HEK293T (cell line): ENCODE measurements around the gene MYLK4.

ENCODE experiments used
- CTCF ChIA-PET: fragments of 350-600 bp; formaldehyde crosslinking; extraction: SDS; loops from one replicate; lab custom pipeline; 2021; ENCODE audit warnings: antibody characterized with exemption, inconsistent platforms; lab: Yijun Ruan, JAX
- POLR2A ChIA-PET: fragments of 350-600 bp; formaldehyde crosslinking; extraction: SDS; loops from one replicate; lab custom pipeline; 2020; ENCODE audit warnings: antibody characterized with exemption, inconsistent platforms; lab: Yijun Ruan, JAX
- DNase-seq: peaks from one replicate; pipeline ENCODE4 v3.0.0; 2012; ENCODE audit warnings: mixed read lengths; ENCODE audit errors: extremely low spot score
- ARNT ChIP-seq: fragments of 450-650 bp; IDR thresholded peaks from 2 replicates; pipeline ENCODE4 v1.6.1; 2017; ENCODE audit warnings: mild to moderate bottlenecking
- BHLHE40 ChIP-seq: fragments of 450-650 bp; IDR thresholded peaks from 2 replicates; pipeline ENCODE4 v1.6.1; 2016; ENCODE audit warnings: mild to moderate bottlenecking, moderate library complexity, borderline replicate concordance
- CTBP1 ChIP-seq: fragments of 450-650 bp; IDR thresholded peaks from 2 replicates; pipeline ENCODE4 v1.6.1; 2016; ENCODE audit warnings: borderline replicate concordance
- ELF4 ChIP-seq: fragments of 450-650 bp; IDR thresholded peaks from 2 replicates; pipeline ENCODE4 v1.6.1; 2017; ENCODE audit warnings: antibody characterized with exemption
- FOXA1 ChIP-seq: fragments of 450-650 bp; IDR thresholded peaks from 2 replicates; pipeline ENCODE4 v1.6.1; 2016; ENCODE audit warnings: mild to moderate bottlenecking
- FOXK2 ChIP-seq: fragments of 450-650 bp; IDR thresholded peaks from 2 replicates; pipeline ENCODE4 v1.6.1; 2016; ENCODE audit warnings: mild to moderate bottlenecking
- FOXM1 ChIP-seq: fragments of 450-650 bp; IDR thresholded peaks from 2 replicates; pipeline ENCODE4 v1.6.1; 2017; ENCODE audit warnings: mild to moderate bottlenecking, borderline replicate concordance
- HDGF ChIP-seq: fragments of 450-650 bp; IDR thresholded peaks from 2 replicates; pipeline ENCODE4 v1.6.1; 2017; ENCODE audit warnings: antibody characterized with exemption, borderline replicate concordance
- L3MBTL2 ChIP-seq: fragments of 450-650 bp; conservative IDR thresholded peaks from 2 replicates; pipeline ENCODE4 v1.6.1; 2016; ENCODE audit warnings: mild to moderate bottlenecking
- LEF1 ChIP-seq: fragments of 450-650 bp; IDR thresholded peaks from 2 replicates; pipeline ENCODE4 v1.6.1; 2017; ENCODE audit warnings: mild to moderate bottlenecking, borderline replicate concordance
- NFRKB ChIP-seq: fragments of 450-650 bp; IDR thresholded peaks from 2 replicates; pipeline ENCODE4 v1.6.1; 2016; ENCODE audit warnings: mild to moderate bottlenecking, moderate library complexity
- PKNOX1 ChIP-seq: fragments of 450-650 bp; IDR thresholded peaks from 2 replicates; pipeline ENCODE4 v1.6.1; 2016
- SP1 ChIP-seq: fragments of 450-650 bp; IDR thresholded peaks from 2 replicates; pipeline ENCODE4 v1.6.1; 2017
- SUZ12 ChIP-seq: fragments of 450-650 bp; IDR thresholded peaks from 2 replicates; pipeline ENCODE4 v1.6.1; 2016; ENCODE audit warnings: mild to moderate bottlenecking
- TARDBP ChIP-seq: fragments of 450-650 bp; IDR thresholded peaks from 2 replicates; pipeline ENCODE4 v1.6.1; 2016
- ZNF384 ChIP-seq: fragments of 450-650 bp; IDR thresholded peaks from 2 replicates; pipeline ENCODE4 v1.6.1; 2016

Gene MYLK4

DNA sequence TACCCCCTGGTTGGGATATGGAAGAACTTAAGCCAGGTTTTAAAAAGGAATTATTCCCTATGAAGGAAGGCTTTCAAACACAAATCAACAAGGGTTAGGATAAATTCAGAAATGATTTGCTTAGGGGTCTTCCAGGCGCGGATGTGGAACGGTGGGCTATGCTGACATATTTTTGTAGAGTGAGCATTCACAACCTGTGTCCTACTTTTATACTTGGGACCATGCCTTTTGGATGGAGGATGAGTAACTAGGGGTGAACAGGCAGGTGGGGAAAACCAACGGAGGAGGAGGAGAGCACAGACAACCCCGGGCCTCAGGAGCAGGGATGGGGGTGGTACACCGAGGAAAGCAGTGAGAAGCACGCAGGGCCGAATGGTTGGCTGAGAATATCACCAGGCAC is 5.9 kb downstream of the MYLK4 start:
- CTCF ChIA-PET = interaction anchor here (1.0 kb wide), 1 partner anchor 20 kb away, joined by 3 read pairs; the partner anchor contains the start of gene WRNIP1
- POLR2A ChIA-PET = no interaction called here
- no peak for DNase-seq
- TF ChIP-seq ZNF384 = no peak
- no peak for TF ChIP-seq SUZ12
- TF ChIP-seq PKNOX1 = no peak
- no peak for TF ChIP-seq CTBP1
- TF ChIP-seq TARDBP = no peak
- TF ChIP-seq LEF1 = no peak
- TF ChIP-seq SP1 = no peak
- no peak for TF ChIP-seq NFRKB
- no peak for TF ChIP-seq L3MBTL2

DNA sequence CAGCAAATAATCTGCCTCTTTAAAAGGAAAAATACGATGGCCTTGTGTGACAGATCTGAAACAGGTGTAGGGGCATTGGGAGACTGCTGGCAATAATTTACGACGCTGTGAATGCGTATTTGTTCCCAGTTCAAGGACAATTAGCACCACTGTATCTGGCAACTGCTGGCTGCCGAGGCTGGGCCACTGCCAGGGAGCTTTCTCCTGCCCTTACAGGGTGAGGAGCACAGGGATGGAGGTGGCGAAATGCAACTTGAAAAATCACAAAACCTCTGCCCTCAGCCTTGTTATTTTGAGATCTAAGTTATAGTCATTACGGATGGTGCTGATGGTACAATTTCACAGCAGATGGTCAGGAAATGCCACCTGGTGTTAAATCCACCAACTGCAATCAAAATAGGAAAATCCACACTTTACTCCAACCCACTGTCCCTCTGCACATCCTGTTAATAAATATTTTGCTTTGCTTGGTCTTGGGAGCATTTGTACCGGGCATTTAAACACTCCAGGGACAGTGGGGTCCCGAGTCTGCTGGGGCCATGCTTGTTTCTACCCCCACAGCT is 6.4 kb downstream of the MYLK4 start:
- ChIA-PET CTCF (interaction anchor here (0.7 to 1.0 kb wide), 2 partner anchors 20 to 50 kb away, joined by 3 to 4 read pairs; partner anchors contain the start of gene WRNIP1), POLR2A (no interaction called here)
- TF ChIP-seq PKNOX1 (peak; percentile 53), SUZ12 (no peak)
- no peak for DNase-seq

DNA sequence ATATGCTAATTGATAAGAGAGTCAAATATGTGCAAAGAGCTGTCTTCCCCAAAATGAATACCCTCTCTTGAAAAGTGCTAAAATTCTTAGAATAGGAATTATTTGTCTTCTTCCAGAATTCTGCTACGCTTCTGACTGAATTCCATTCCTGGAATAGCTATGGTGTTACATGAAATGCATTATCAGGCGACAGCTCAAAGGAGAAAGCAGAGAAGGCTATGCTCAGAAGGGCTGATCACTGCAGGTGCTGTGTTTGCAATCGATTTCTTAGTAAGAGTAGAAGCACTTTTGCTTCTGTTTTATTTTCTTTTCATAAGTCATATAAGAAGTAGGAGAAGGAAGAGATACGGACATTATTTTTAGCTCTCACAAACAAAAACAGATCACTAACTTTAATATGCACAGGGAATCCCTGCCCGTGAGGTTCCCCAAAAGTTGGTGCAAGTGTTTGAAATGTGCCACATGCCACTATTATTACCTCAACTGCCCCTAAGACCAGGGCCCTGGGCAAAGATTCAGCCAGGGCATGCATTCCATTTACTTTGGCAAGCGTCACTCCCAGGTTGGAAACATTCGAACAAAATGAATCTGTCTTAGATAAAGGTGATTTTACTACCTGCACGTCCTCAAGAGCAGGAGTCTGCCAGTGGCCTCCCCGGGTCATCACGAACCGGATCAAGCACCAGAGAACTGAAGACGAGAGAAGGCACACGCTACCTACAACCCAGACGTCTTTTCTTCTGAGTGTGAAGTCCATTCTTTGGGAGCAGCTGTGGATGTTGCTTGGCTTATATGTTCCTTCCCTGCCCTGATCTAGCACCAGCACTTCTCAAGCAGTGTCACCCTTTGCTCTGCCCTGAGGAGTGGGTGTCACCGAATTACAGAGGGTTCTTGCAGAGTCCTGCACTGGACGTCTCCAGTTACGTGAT is 7.2 kb downstream of the MYLK4 start:
- ChIA-PET CTCF (interaction anchor here (0.7 to 1.0 kb wide), 2 partner anchors 21 to 49 kb away, joined by 3 to 4 read pairs; partner anchors contain the start of gene WRNIP1), POLR2A (interaction anchor here (1.0 kb wide), 1 partner anchor 23 kb away, joined by 3 read pairs; no protein-coding TSS in a partner anchor)
- no peak for TF ChIP-seq TARDBP
- TF ChIP-seq FOXM1 = no peak
- no peak for TF ChIP-seq ARNT
- no peak for TF ChIP-seq HDGF
- no peak for TF ChIP-seq FOXA1
- TF ChIP-seq SP1 = no peak
- TF ChIP-seq ELF4 = no peak
- TF ChIP-seq FOXK2 = no peak
- TF ChIP-seq SUZ12 = no peak
- no peak for TF ChIP-seq CTBP1
- no peak for TF ChIP-seq ZNF384
- no peak for DNase-seq

DNA sequence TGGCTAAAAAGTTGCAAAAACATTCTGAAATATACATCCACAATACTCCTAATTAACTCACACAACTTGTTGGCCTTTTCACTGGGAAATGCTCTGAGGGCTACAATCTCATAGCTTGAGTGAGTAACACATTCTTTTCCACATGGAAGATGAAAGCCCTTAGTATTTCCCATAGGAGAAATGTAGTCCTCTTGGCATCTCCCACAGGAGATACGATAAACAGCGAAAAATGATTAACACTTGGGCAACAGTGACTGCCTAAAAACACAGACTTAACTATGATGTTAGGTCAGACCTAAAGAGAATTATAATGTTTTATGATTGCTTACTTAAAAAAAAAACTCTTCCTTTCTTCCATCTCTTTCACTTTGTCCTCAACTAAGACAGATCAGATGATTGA is 9.0 kb downstream of the MYLK4 start:
- TF ChIP-seq FOXK2 (no peak), ZNF384 (no peak), SUZ12 (no peak), ARNT (no peak), LEF1 (no peak), SP1 (no peak)
- DNase-seq = no peak
- ChIA-PET CTCF (interaction anchor here (5.5 kb wide), 1 partner anchor 8 kb away, joined by 46 read pairs; the partner anchor contains the start of gene MYLK4), POLR2A (no interaction called here)

DNA sequence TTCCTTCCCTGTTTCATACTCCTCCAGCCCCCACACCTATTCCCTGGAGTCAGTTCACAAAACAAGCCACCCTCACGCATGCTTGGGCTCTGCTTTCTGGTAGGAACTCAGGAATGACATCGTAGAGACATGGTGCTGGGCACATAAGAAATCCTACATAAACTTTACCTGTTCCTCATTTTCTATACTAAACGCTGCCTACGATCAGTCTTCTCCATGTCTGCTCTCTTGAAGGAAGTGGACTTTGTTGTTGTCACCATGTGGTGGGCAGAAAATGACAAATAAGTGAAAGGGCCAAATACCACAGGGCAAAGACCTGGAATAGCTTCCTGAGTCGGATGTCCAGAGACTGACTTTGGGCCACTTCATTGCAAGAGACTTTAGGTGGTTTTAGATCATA is 10.1 kb downstream of the MYLK4 start:
- POLR2A ChIA-PET = no interaction called here
- CTCF ChIA-PET = interaction anchor here (5.5 kb wide), 1 partner anchor 9 kb away, joined by 46 read pairs; the partner anchor contains the start of gene MYLK4

More for the DNA sequence above, 10.1 kb downstream of the MYLK4 start:
- no peak for DNase-seq
- TF ChIP-seq ELF4 = no peak
- no peak for TF ChIP-seq L3MBTL2
- no peak for TF ChIP-seq BHLHE40
- TF ChIP-seq ZNF384 = no peak
- no peak for TF ChIP-seq TARDBP
- TF ChIP-seq SP1 = no peak
- no peak for TF ChIP-seq FOXA1
- TF ChIP-seq SUZ12 = no peak
- no peak for TF ChIP-seq PKNOX1
- TF ChIP-seq FOXK2 = no peak
- no peak for TF ChIP-seq NFRKB
- TF ChIP-seq HDGF = no peak
- TF ChIP-seq ARNT = no peak
- TF ChIP-seq FOXM1 = no peak
- TF ChIP-seq CTBP1 = no peak
- no peak for TF ChIP-seq LEF1
